Mesenchymal stem cell (in vitro differentiated cells and primary cell): ENCODE measurements around the gene KCNT1.

ENCODE experiments used
- DNase-seq: peaks from one replicate; pipeline ENCODE4 v3.0.0-alpha.2; 2013
- H2AFZ ChIP-seq: one replicate; pipeline ENCODE4 v1.6.1; 2013; ENCODE audit warnings: low read depth, mild to moderate bottlenecking, control low read depth, inconsistent platforms, low read length, moderate library complexity
- H2AK5ac ChIP-seq: 2 replicates; pipeline ENCODE4 v1.6.1; 2013; ENCODE audit warnings: low read length, moderate library complexity, mild to moderate bottlenecking, inconsistent platforms; ENCODE audit not compliant: severe bottlenecking
- H2BK120ac ChIP-seq: one replicate; pipeline ENCODE4 v1.6.1; 2013; ENCODE audit warnings: low read depth, mild to moderate bottlenecking, inconsistent platforms, low read length, moderate library complexity
- H2BK12ac ChIP-seq, 2 experiments: one replicate each; pipeline ENCODE4 v1.6.1; 2013; ENCODE audit warnings: inconsistent platforms in 2 of 2, low read length in 2 of 2, mild to moderate bottlenecking in 2 of 2, moderate library complexity in 2 of 2, control low read depth in 1 of 2
- H2BK15ac ChIP-seq: one replicate; pipeline ENCODE4 v1.6.1; 2013; ENCODE audit warnings: mild to moderate bottlenecking, low read depth, inconsistent platforms; ENCODE audit not compliant: poor library complexity, severe bottlenecking
- H2BK5ac ChIP-seq: 2 replicates; pipeline ENCODE4 v1.6.1; 2013; ENCODE audit warnings: low read depth, mild to moderate bottlenecking, low read length, control low read depth, inconsistent platforms; ENCODE audit not compliant: poor library complexity, severe bottlenecking
- H3K14ac ChIP-seq, 2 experiments: one replicate each; pipeline ENCODE4 v1.6.1; 2013; ENCODE audit warnings: inconsistent platforms in 2 of 2, low read length in 2 of 2, control low read depth in 1 of 2, mild to moderate bottlenecking in 1 of 2, moderate library complexity in 1 of 2
- H3K18ac ChIP-seq, 2 experiments: one replicate each; pipeline ENCODE4 v1.6.1; 2013; ENCODE audit warnings: inconsistent platforms in 2 of 2, low read length in 2 of 2, control low read depth in 1 of 2, low read depth in 1 of 2, mild to moderate bottlenecking in 1 of 2
- H3K23ac ChIP-seq, 2 experiments: one replicate each; pipeline ENCODE4 v1.6.1; 2013; ENCODE audit warnings: inconsistent platforms in 2 of 2, low read length in 2 of 2, mild to moderate bottlenecking in 2 of 2, moderate library complexity in 2 of 2, control low read depth in 1 of 2
- H3K27ac ChIP-seq: 2 replicates; pipeline ENCODE4 v1.5.1; 2013; ENCODE audit warnings: mild to moderate bottlenecking, moderate library complexity, low read length, control low read depth, inconsistent platforms; ENCODE audit not compliant: poor library complexity, severe bottlenecking
- H3K27me3 ChIP-seq, 2 experiments: 2 replicates each; pipeline versions ENCODE4 v1.6.1 to v1.7.0; 2013; ENCODE audit warnings: low read length in 2 of 2, mild to moderate bottlenecking in 2 of 2, moderate library complexity in 2 of 2, control low read depth in 1 of 2, inconsistent platforms in 1 of 2; ENCODE audit not compliant: control insufficient read depth in 1 of 2, insufficient read depth in 1 of 2
- H3K36me3 ChIP-seq, 2 experiments: 2 replicates each; pipeline versions ENCODE4 v1.6.1 to v1.7.0; 2013; ENCODE audit warnings: low read length in 2 of 2, control low read depth in 1 of 2, inconsistent platforms in 1 of 2, low read depth in 1 of 2, mild to moderate bottlenecking in 1 of 2; ENCODE audit not compliant: insufficient read depth in 2 of 2, control insufficient read depth in 1 of 2
- H3K4ac ChIP-seq, 2 experiments: one replicate each; pipeline ENCODE4 v1.6.1; 2013; ENCODE audit warnings: inconsistent platforms in 2 of 2, low read length in 2 of 2, mild to moderate bottlenecking in 2 of 2, moderate library complexity in 2 of 2, control low read depth in 1 of 2, low read depth in 1 of 2
- H3K4me1 ChIP-seq: 2 replicates; pipeline ENCODE4 v1.6.1; 2013; ENCODE audit warnings: low read depth, low read length, control low read depth; ENCODE audit not compliant: control insufficient read depth, insufficient read depth
- H3K4me2 ChIP-seq: 2 replicates; pipeline ENCODE4 v1.6.1; 2013; ENCODE audit warnings: low read length, mild to moderate bottlenecking, inconsistent platforms; ENCODE audit not compliant: poor library complexity, severe bottlenecking
- H3K4me3 ChIP-seq, 2 experiments: 2 replicates each; pipeline versions ENCODE4 v1.5.1 to v1.7.0; 2013; ENCODE audit warnings: low read length in 2 of 2, mild to moderate bottlenecking in 2 of 2, control low read depth in 1 of 2, low read depth in 1 of 2; ENCODE audit not compliant: insufficient read depth in 1 of 2
- H3K79me1 ChIP-seq: replicated peaks from 2 replicates; pipeline ENCODE4 v1.6.1; 2013; ENCODE audit warnings: mild to moderate bottlenecking, control low read depth, low read length, inconsistent platforms; ENCODE audit not compliant: poor library complexity, severe bottlenecking
- H3K9ac ChIP-seq: 2 replicates; pipeline ENCODE4 v1.7.0; 2013; ENCODE audit warnings: mild to moderate bottlenecking, low read length, moderate library complexity
- H3K9me3 ChIP-seq: 2 replicates; pipeline ENCODE4 v1.7.0; 2013; ENCODE audit warnings: mild to moderate bottlenecking, low read length; ENCODE audit not compliant: control insufficient read depth
- H4K8ac ChIP-seq: one replicate; pipeline ENCODE4 v1.6.1; 2013; ENCODE audit warnings: inconsistent platforms, mild to moderate bottlenecking, low read length, moderate library complexity
- H4K91ac ChIP-seq: one replicate; pipeline ENCODE4 v1.6.1; 2013; ENCODE audit warnings: mild to moderate bottlenecking, low read length, inconsistent platforms
- WGBS: methylation state at CpG from one replicate; pipeline ENCODE4 v1.1.7; 2013; ENCODE audit warnings: mixed read lengths; 5-methylcytosine and 5-hydroxymethylcytosine counted together

KCNT1 gene

GRCh38 chr9:135724186-135724787 is 22.3 kb downstream of the KCNT1 start:
- H3K4me3 ChIP-seq = no peak overlapping the region
- H3K4me2 ChIP-seq = no peak overlapping the region
- no peak overlapping the region for H2BK12ac ChIP-seq
- no peak overlapping the region for H4K8ac ChIP-seq
- H3K9ac ChIP-seq = no peak overlapping the region
- no peak overlapping the region for H2BK15ac ChIP-seq
- no peak overlapping the region for H2AFZ ChIP-seq
- WGBS = 87% methylated on average over 16 of the region's 16 CpGs
- H3K9me3 ChIP-seq = no peaks in the 10 kb centered on the region
- H3K27ac ChIP-seq = no peak overlapping the region
- no peak overlapping the region for H2BK5ac ChIP-seq
- no peak overlapping the region for H4K91ac ChIP-seq
- no peak overlapping the region for H2BK120ac ChIP-seq
- H3K36me3 ChIP-seq = no peaks in the 10 kb centered on the region
- no peak overlapping the region for H3K14ac ChIP-seq
- no peak overlapping the region for H3K4ac ChIP-seq
- no peak overlapping the region for H3K18ac ChIP-seq
- peaks cover 4 to 64% of the 10 kb centered on the region in 2 experiments for H3K27me3 ChIP-seq
- H3K79me1 ChIP-seq = no peaks in the 10 kb centered on the region
- DNase-seq = no peak
- no peak overlapping the region for H2AK5ac ChIP-seq
- H3K4me1 ChIP-seq = no peaks in the 10 kb centered on the region
- no peak overlapping the region for H3K23ac ChIP-seq

- H2BK120ac ChIP-seq = no peak overlapping the region
- no peak overlapping the region for H3K9ac ChIP-seq
- H3K4me2 ChIP-seq = no peak overlapping the region
- H3K27ac ChIP-seq = no peak overlapping the region
- no peaks in the 10 kb centered on the region for H3K79me1 ChIP-seq
- WGBS = 82% methylated on average over 14 of the region's 16 CpGs
- peaks cover 0 to 64% of the 10 kb centered on the region in 2 experiments for H3K27me3 ChIP-seq
- H2AK5ac ChIP-seq = no peak overlapping the region
- H3K4me3 ChIP-seq = no peak overlapping the region
- no peak overlapping the region for H4K8ac ChIP-seq
- H2BK12ac ChIP-seq = no peak overlapping the region
- DNase-seq = no peak
- no peak overlapping the region for H2BK5ac ChIP-seq
- no peak overlapping the region for H3K18ac ChIP-seq
- H3K4ac ChIP-seq = no peak overlapping the region
- peaks cover 2% of the 10 kb centered on the region for H3K9me3 ChIP-seq
- no peak overlapping the region for H2BK15ac ChIP-seq
- no peak overlapping the region for H3K14ac ChIP-seq
- no peak overlapping the region for H3K23ac ChIP-seq
- H3K4me1 ChIP-seq = no peaks in the 10 kb centered on the region
- no peaks in the 10 kb centered on the region for H3K36me3 ChIP-seq
- H4K91ac ChIP-seq = no peak overlapping the region
- no peak overlapping the region for H2AFZ ChIP-seq
These were observed 24.3 kb downstream of the KCNT1 start for GRCh38 chr9:135726138-135726853.

DNA sequence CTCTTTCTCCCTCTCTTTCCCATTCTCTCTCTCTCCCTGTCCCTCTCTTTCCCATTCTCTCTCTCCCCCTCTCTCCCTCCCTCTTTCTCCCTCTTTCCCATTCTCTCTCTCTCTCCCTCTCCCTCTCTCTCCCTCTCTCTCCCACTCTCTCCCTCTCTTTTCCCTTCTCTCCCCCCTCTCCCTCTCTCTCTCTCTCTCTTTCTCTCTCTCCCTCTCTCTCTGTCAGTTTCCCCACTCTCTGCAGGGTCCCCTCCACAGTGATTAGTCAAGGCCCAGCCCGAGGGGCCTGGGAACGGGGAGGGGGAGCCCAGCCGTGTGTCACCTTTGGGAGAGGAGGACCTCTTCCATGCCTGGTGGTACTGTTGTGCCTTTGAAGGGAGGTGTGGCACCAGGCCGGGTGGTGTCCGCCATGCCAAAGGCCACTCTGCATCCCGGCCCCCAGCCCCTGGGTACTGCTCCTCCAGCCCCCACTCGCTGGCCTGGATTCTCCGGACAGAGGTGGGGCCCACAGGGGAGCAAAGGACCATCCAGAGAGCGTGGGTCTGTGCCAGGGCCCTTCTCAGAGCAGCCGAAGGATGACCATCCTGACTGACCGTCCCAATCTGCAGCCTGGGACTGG is 25.4 kb downstream of the KCNT1 start:
- 65% methylated on average over 11 of the region's 11 CpGs for WGBS
- H2AFZ ChIP-seq = no peak overlapping the region
- H3K36me3 ChIP-seq = no peaks in the 10 kb centered on the region

DNA sequence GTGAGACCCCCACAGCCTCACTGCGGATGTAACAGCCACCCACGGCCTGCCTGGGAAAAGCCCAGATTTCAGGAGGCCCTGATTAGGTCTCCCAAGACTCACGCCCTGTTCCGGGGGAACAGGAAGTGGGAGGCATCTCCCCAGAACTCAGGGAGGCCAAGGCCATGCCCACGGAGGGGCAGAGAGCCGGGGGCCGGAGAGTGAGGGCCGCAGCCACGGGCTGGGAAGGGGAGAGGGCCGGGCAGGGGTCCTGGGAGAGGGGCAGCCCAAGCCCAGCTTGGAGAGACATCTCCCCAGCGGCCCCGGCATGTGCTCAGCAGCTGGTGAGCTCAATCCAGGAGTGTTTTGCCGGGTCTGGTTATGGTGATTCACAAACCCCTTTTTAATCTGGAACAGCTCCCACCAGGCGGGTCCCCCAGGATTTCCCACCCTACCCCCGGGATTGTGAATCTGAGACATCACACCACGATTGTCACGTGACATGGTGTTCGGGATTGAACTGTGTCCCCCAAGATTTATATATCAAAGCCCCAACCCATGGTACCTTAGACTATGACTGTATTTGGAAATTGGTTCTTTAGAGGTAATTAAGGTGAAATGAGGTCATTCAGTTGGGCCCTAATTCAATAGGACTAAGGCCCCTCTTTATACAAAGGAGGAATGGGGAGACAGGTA is 26.6 kb downstream of the KCNT1 start:
- H3K9ac ChIP-seq = no peak overlapping the region
- no peak overlapping the region for H2AK5ac ChIP-seq
- peaks cover 0 to 45% of the 10 kb centered on the region in 2 experiments for H3K27me3 ChIP-seq
- no peak overlapping the region for H2BK5ac ChIP-seq
- H3K4me2 ChIP-seq = no peak overlapping the region
- no peak for DNase-seq
- H3K14ac ChIP-seq = no peak overlapping the region
- H3K79me1 ChIP-seq = no peaks in the 10 kb centered on the region
- H3K27ac ChIP-seq = no peak overlapping the region
- no peak overlapping the region for H3K4ac ChIP-seq
- no peak overlapping the region for H2BK12ac ChIP-seq
- H3K18ac ChIP-seq = no peak overlapping the region
- no peak overlapping the region for H3K4me3 ChIP-seq
- no peak overlapping the region for H2BK15ac ChIP-seq
- no peak overlapping the region for H3K23ac ChIP-seq
- no peak overlapping the region for H4K91ac ChIP-seq
- no peak overlapping the region for H2AFZ ChIP-seq
- H3K9me3 ChIP-seq = peaks cover 6% of the 10 kb centered on the region
- no peak overlapping the region for H2BK120ac ChIP-seq
- H3K4me1 ChIP-seq = no peaks in the 10 kb centered on the region
- WGBS = 86% methylated on average over 17 of the region's 18 CpGs
- no peak overlapping the region for H4K8ac ChIP-seq
- no peaks in the 10 kb centered on the region for H3K36me3 ChIP-seq

More for the DNA sequence above, 25.4 kb downstream of the KCNT1 start:
- DNase-seq = no peak
- H3K18ac ChIP-seq = no peak overlapping the region
- H3K27me3 ChIP-seq = peaks cover 0 to 56% of the 10 kb centered on the region in 2 experiments
- H2BK120ac ChIP-seq = no peak overlapping the region
- H2BK15ac ChIP-seq = no peak overlapping the region
- H3K4ac ChIP-seq = no peak overlapping the region
- no peaks in the 10 kb centered on the region for H3K4me1 ChIP-seq
- no peak overlapping the region for H3K9ac ChIP-seq
- H3K9me3 ChIP-seq = peaks cover 6% of the 10 kb centered on the region
- no peak overlapping the region for H3K4me3 ChIP-seq
- no peak overlapping the region for H3K27ac ChIP-seq
- H2BK12ac ChIP-seq = no peak overlapping the region
- H3K79me1 ChIP-seq = no peaks in the 10 kb centered on the region
- no peak overlapping the region for H2BK5ac ChIP-seq
- H4K91ac ChIP-seq = no peak overlapping the region
- H3K23ac ChIP-seq = no peak overlapping the region
- H2AK5ac ChIP-seq = no peak overlapping the region
- no peak overlapping the region for H3K4me2 ChIP-seq
- H3K14ac ChIP-seq = no peak overlapping the region
- no peak overlapping the region for H4K8ac ChIP-seq
